ENCODE data around the gene PCGF1. TPM values are rescaled to one million over a fixed set of nuclear protein-coding genes. Genes with fewer than 3 reads are reported as not detected.

PCGF1 gene
- total and polyA plus RNA-seq, 9 of the 15 experiments (the other 6 are each of a cell fraction or from before 2014, with no cell fraction given): 20.3 to 45.7 (median 29.3) TPM

GRCh38 chr2:74554820-74555531 lies 47.5 kb upstream of the PCGF1 start (continued):
- TF ChIP-seq, protein P1, sequence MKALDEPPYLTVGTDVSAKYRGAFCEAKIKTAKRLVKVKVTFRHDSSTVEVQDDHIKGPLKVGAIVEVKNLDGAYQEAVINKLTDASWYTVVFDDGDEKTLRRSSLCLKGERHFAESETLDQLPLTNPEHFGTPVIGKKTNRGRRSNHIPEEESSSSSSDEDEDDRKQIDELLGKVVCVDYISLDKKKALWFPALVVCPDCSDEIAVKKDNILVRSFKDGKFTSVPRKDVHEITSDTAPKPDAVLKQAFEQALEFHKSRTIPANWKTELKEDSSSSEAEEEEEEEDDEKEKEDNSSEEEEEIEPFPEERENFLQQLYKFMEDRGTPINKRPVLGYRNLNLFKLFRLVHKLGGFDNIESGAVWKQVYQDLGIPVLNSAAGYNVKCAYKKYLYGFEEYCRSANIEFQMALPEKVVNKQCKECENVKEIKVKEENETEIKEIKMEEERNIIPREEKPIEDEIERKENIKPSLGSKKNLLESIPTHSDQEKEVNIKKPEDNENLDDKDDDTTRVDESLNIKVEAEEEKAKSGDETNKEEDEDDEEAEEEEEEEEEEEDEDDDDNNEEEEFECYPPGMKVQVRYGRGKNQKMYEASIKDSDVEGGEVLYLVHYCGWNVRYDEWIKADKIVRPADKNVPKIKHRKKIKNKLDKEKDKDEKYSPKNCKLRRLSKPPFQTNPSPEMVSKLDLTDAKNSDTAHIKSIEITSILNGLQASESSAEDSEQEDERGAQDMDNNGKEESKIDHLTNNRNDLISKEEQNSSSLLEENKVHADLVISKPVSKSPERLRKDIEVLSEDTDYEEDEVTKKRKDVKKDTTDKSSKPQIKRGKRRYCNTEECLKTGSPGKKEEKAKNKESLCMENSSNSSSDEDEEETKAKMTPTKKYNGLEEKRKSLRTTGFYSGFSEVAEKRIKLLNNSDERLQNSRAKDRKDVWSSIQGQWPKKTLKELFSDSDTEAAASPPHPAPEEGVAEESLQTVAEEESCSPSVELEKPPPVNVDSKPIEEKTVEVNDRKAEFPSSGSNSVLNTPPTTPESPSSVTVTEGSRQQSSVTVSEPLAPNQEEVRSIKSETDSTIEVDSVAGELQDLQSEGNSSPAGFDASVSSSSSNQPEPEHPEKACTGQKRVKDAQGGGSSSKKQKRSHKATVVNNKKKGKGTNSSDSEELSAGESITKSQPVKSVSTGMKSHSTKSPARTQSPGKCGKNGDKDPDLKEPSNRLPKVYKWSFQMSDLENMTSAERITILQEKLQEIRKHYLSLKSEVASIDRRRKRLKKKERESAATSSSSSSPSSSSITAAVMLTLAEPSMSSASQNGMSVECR (CRISPR knock-in tag; IDR thresholded peaks at IDR 0.05): peak; percentile 64
- TF ChIP-seq ZNF740 (CRISPR knock-in tag; IDR thresholded peaks at IDR 0.05): peak; percentile 30; the same call in 1 of the 2 replicates
- TF ChIP-seq ZNF740 (tag; IDR thresholded peaks at IDR 0.05): no peak
- TF ChIP-seq SMAD1 (IDR thresholded peaks at IDR 0.05; ENCODE audit: low read depth, low read length, partially characterized antibody): no peak
- TF ChIP-seq SOX6 (IDR thresholded peaks at IDR 0.05): 0 out of 2 replicates have a peak, but pooled peaks have one; percentile 7
- no peak for TF ChIP-seq ZZZ3 (IDR thresholded peaks at IDR 0.05)

All from K562 (cell line).